IMR-90 (cell line): Measurements from ENCODE around the gene CDHR2. TPM values are rescaled to one million over a fixed set of nuclear protein-coding genes. Genes with fewer than 3 reads are reported as not detected.

Source experiments
- ATAC-seq: fragments of 200-7000 bp; cut with Tn5 transposase; 2 replicates; pipeline ENCODE4 v1.9.1; 2020; ENCODE audit warnings: low read depth, mild to moderate bottlenecking, moderate library complexity
- BruUV-seq: library from RNA; stranded (reverse); fragments of 400-500 nt; replicated peaks from 2 replicates; lab custom pipeline; 2021; lab: Mats Ljungman, UMichigan
- CTCF ChIA-PET: fragments of 300-600 bp; formaldehyde crosslinking; extraction: SDS; loops from one replicate; lab custom pipeline; 2021; ENCODE audit warnings: antibody characterized with exemption; lab: Yijun Ruan, JAX
- POLR2A ChIA-PET: fragments of 300-600 bp; sonication (Branson Sonifier 250); formaldehyde crosslinking; loops from one replicate; lab custom pipeline; 2022; ENCODE audit warnings: antibody characterized with exemption; ENCODE audit not compliant: unreplicated experiment; lab: Charles Lee
- DNase-seq: peaks from one replicate; pipeline ENCODE4 v3.0.0; 2013
- H2AFZ ChIP-seq: replicated peaks from 2 replicates; pipeline ENCODE3; 2013; ENCODE audit warnings: low read length, mild to moderate bottlenecking; ENCODE audit not compliant: poor library complexity
- H2AK5ac ChIP-seq: 2 replicates; pipeline ENCODE4 v1.6.1; 2013; ENCODE audit warnings: low read depth, low read length, inconsistent platforms
- H2AK9ac ChIP-seq: replicated peaks from 2 replicates; pipeline ENCODE3; 2013; ENCODE audit warnings: mild to moderate bottlenecking, low read depth, low read length, moderate library complexity; ENCODE audit not compliant: poor library complexity
- H2BK120ac ChIP-seq: 2 replicates; pipeline ENCODE4 v1.6.1; 2013; ENCODE audit warnings: low read depth, low read length, inconsistent platforms
- H2BK15ac ChIP-seq: 3 replicates; pipeline ENCODE4 v1.6.1; 2013; ENCODE audit warnings: low read depth, low read length, inconsistent platforms
- H2BK20ac ChIP-seq: 2 replicates; pipeline ENCODE4 v1.6.1; 2013; ENCODE audit warnings: low read depth, mild to moderate bottlenecking, inconsistent platforms, low read length, moderate library complexity
- H2BK5ac ChIP-seq: 2 replicates; pipeline ENCODE4 v1.6.1; 2013; ENCODE audit warnings: mild to moderate bottlenecking, low read depth, low read length, inconsistent platforms; ENCODE audit not compliant: poor library complexity, severe bottlenecking
- H3K14ac ChIP-seq: replicated peaks from 2 replicates; pipeline ENCODE4 v1.6.1; 2013; ENCODE audit warnings: low read depth, low read length, inconsistent platforms
- H3K18ac ChIP-seq: 2 replicates; pipeline ENCODE4 v1.6.1; 2013; ENCODE audit warnings: low read depth, low read length, control low read depth
- H3K23ac ChIP-seq: 2 replicates; pipeline ENCODE4 v1.6.1; 2013; ENCODE audit warnings: low read depth, low read length, inconsistent platforms
- H3K27ac ChIP-seq: 2 replicates; pipeline ENCODE4 v1.5.1; 2013; ENCODE audit warnings: mild to moderate bottlenecking, control low read depth, low read length; ENCODE audit not compliant: insufficient read depth
- H3K27me3 ChIP-seq: 2 replicates; pipeline ENCODE4 v1.6.1; 2013; ENCODE audit warnings: low read length; ENCODE audit not compliant: control insufficient read depth, insufficient read depth
- H3K36me3 ChIP-seq: 2 replicates; pipeline ENCODE4 v1.6.1; 2013; ENCODE audit warnings: low read length, mixed read lengths; ENCODE audit not compliant: control insufficient read depth, insufficient read depth
- H3K4ac ChIP-seq: 2 replicates; pipeline ENCODE4 v1.6.1; 2013; ENCODE audit warnings: low read depth, low read length, inconsistent platforms
- H3K4me1 ChIP-seq: 2 replicates; pipeline ENCODE4 v1.6.1; 2013; ENCODE audit warnings: low read length, mixed read lengths; ENCODE audit not compliant: control insufficient read depth, insufficient read depth
- H3K4me2 ChIP-seq: 2 replicates; pipeline ENCODE4 v1.6.1; 2013; ENCODE audit warnings: low read depth, mild to moderate bottlenecking, control low read depth, low read length, moderate library complexity
- H3K4me3 ChIP-seq: 2 replicates; pipeline ENCODE4 v1.5.1; 2013; ENCODE audit warnings: low read depth, mild to moderate bottlenecking, control low read depth, low read length, moderate library complexity; ENCODE audit not compliant: insufficient read depth
- H3K56ac ChIP-seq: 2 replicates; pipeline ENCODE4 v1.6.1; 2013; ENCODE audit warnings: low read length, inconsistent platforms; ENCODE audit not compliant: insufficient read depth; ENCODE audit errors: extremely low read depth
- H3K79me1 ChIP-seq, 2 experiments: 2 replicates each; pipeline ENCODE4 v1.6.1; 2013; ENCODE audit warnings: low read length in 2 of 2, inconsistent platforms in 1 of 2, low read depth in 1 of 2
- H3K9ac ChIP-seq: 2 replicates; pipeline ENCODE4 v1.6.1; 2013; ENCODE audit warnings: low read depth, low read length, control low read depth
- H3K9me1 ChIP-seq: 2 replicates; pipeline ENCODE4 v1.6.1; 2013; ENCODE audit warnings: low read length, inconsistent platforms; ENCODE audit not compliant: insufficient read depth
- H3K9me3 ChIP-seq: 2 replicates; pipeline ENCODE4 v1.6.1; 2013; ENCODE audit warnings: low read length; ENCODE audit not compliant: control insufficient read depth, insufficient read depth
- H4K20me1 ChIP-seq: 2 replicates; pipeline ENCODE4 v1.6.1; 2013; ENCODE audit warnings: low read length, inconsistent platforms; ENCODE audit not compliant: insufficient read depth
- H4K5ac ChIP-seq: 2 replicates; pipeline ENCODE4 v1.6.1; 2013; ENCODE audit warnings: mild to moderate bottlenecking, low read depth, low read length, control low read depth
- H4K8ac ChIP-seq, 2 experiments: 2 replicates each; pipeline ENCODE4 v1.6.1; 2013; ENCODE audit warnings: low read depth in 2 of 2, low read length in 2 of 2, control low read depth in 1 of 2, inconsistent platforms in 1 of 2
- H4K91ac ChIP-seq: 2 replicates; pipeline ENCODE4 v1.6.1; 2013; ENCODE audit warnings: low read depth, low read length, inconsistent platforms; ENCODE audit not compliant: insufficient read depth
- BHLHE40 ChIP-seq: fragments of 150-350 bp; IDR thresholded peaks from 2 replicates; pipeline ENCODE4 v1.6.1; 2016; ENCODE audit warnings: mild to moderate bottlenecking, low read depth, low read length
- CEBPB ChIP-seq: IDR thresholded peaks from 2 replicates; pipeline ENCODE4 v1.6.1; 2012; ENCODE audit warnings: low read depth, low read length, improper control_type of control experiment
- CHD1 ChIP-seq: IDR thresholded peaks from 2 replicates; pipeline ENCODE4 v1.6.1; 2012; ENCODE audit warnings: low read depth, low read length, improper control_type of control experiment
- FOS ChIP-seq: fragments of 150-350 bp; IDR thresholded peaks from 2 replicates; pipeline ENCODE4 v1.6.1; 2016; ENCODE audit warnings: low read depth, low read length
- MAFK ChIP-seq: IDR thresholded peaks from 2 replicates; pipeline ENCODE4 v1.6.1; 2012; ENCODE audit warnings: low read depth, low read length, improper control_type of control experiment
- MAZ ChIP-seq: IDR thresholded peaks from 2 replicates; pipeline ENCODE4 v1.6.1; 2012; ENCODE audit warnings: low read depth, mild to moderate bottlenecking, low read length, improper control_type of control experiment, moderate library complexity, borderline replicate concordance
- NFE2L2 ChIP-seq: fragments of 150-350 bp; IDR thresholded peaks from 2 replicates; pipeline ENCODE4 v1.6.1; 2016; ENCODE audit warnings: low read depth, mild to moderate bottlenecking, low read length
- POLR2A ChIP-seq: IDR thresholded peaks from 2 replicates; pipeline ENCODE4 v1.6.1; 2012; ENCODE audit warnings: mild to moderate bottlenecking, low read depth, low read length
- RAD21 ChIP-seq: IDR thresholded peaks from 2 replicates; pipeline ENCODE4 v1.6.1; 2012; ENCODE audit warnings: low read length, improper control_type of control experiment
- RCOR1 ChIP-seq: IDR thresholded peaks from 2 replicates; pipeline ENCODE4 v1.6.1; 2012; ENCODE audit warnings: mild to moderate bottlenecking, low read length, improper control_type of control experiment; ENCODE audit not compliant: insufficient replicate concordance
- WGBS, 2 experiments: methylation state at CpG; one replicate each; pipeline versions ENCODE4 v1.1.5 to v1.1.7; 2013; ENCODE audit warnings: missing lambda C conversion rate in 2 of 2; ENCODE audit not compliant: insufficient read length in 1 of 2; ENCODE audit errors: extremely low coverage in 2 of 2; 5-methylcytosine and 5-hydroxymethylcytosine counted together
- dilution Hi-C: fragments of 300-500 bp; cut with HindIII; formaldehyde crosslinking; loops from one replicate; pipeline ENCODE4 v1.14.3; 2018; ENCODE audit warnings: low sequenced_read_pairs; ENCODE audit not compliant: unreplicated experiment
- in situ Hi-C: fragments of 300-500 bp; cut with MboI; formaldehyde crosslinking; loops from 3 replicates; pipeline ENCODE4 v1.14.3; 2019; ENCODE audit warnings: low sequenced_read_pairs, inconsistent platforms, mixed read lengths
- intact Hi-C: fragments of 100-400 bp; cut with micrococcal nuclease; formaldehyde crosslinking; loops from 2 replicates; pipeline ENCODE4 v1.10.0; 2022
- polyA plus RNA-seq, 3 experiments: library from polyadenylated mRNA; depleted of rRNA; stranded (reverse); fragments of >200 nt; gene quantifications; 2 replicates each; pipeline ENCODE4 v1.2.3, GENCODE V29; 2012; ENCODE audit warnings: low replicate concordance in 1 of 3
- total RNA-seq: library from RNA; depleted of rRNA; stranded (reverse); fragments of >200 nt; gene quantifications from 2 replicates; pipeline ENCODE4 v1.2.3, GENCODE V29; 2012
- TF ChIP-seq, protein P1 (sequence below): fragments of 150-350 bp; IDR thresholded peaks from 2 replicates; pipeline ENCODE4 v1.6.1; 2017; ENCODE audit warnings: mild to moderate bottlenecking, antibody characterized with exemption, low read length, low read depth
- TF ChIP-seq, protein P2 (sequence below): conservative IDR thresholded peaks from 2 replicates; pipeline ENCODE4 v1.5.1; 2012; ENCODE audit warnings: mild to moderate bottlenecking, low read depth, low read length, improper control_type of control experiment
- TF ChIP-seq, protein P3 (sequence below): fragments of 150-350 bp; IDR thresholded peaks from 2 replicates; pipeline ENCODE4 v1.6.1; 2016; ENCODE audit warnings: low read depth, mild to moderate bottlenecking, low read length, moderate library complexity, borderline replicate concordance

Gene CDHR2
- total and polyA plus RNA-seq, 2 of the 4 experiments (the other 2 are of a cell fraction): not detected

DNA sequence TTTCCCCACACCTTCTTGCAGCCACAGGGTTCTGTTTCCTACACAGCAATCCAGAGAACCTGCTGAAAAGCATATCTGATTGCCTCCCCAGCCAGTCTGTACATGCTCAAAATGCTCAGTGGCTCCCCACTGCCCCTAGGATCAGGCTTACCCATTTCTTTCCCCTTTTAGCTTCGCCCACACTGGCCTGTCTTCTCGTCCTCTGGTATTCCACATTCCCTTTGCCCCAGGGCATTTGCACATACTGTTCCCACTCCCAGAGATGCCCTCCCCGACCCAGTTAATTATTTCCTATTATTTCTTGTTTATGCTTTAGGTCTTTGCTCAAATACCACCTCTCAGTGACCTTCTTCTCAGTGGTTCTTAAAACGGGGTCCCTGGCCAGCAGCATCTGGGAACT is 91.5 kb downstream of the CDHR2 start:
- Histone ChIP-seq H3K18ac (no peak overlapping the region), H3K27me3 (peaks cover 41% of the 10 kb centered on the region), H2AK9ac (no peak overlapping the region), H4K91ac (no peak overlapping the region), H2AFZ (no peak overlapping the region), H3K4me1 (no peaks in the 10 kb centered on the region; the same call in 1 of the 2 replicates), H2BK5ac (no peak overlapping the region), H3K36me3 (no peaks in the 10 kb centered on the region), H2AK5ac (no peak overlapping the region), H3K9me3 (peaks cover under 1% of the 10 kb centered on the region), H3K4ac (no peak overlapping the region), H3K4me3 (no peak overlapping the region), H3K9me1 (no peaks in the 10 kb centered on the region), H3K27ac (no peak overlapping the region), H2BK15ac (no peak overlapping the region), H4K8ac (no peak overlapping the region), H3K14ac (no peak overlapping the region), H3K4me2 (no peak overlapping the region), H3K56ac (no peak overlapping the region), H3K23ac (no peak overlapping the region), H2BK120ac (no peak overlapping the region), H3K9ac (no peak overlapping the region), H2BK20ac (no peak overlapping the region), H4K20me1 (no peaks in the 10 kb centered on the region), H3K79me1 (no peaks in the 10 kb centered on the region), H4K5ac (no peak overlapping the region)
- in situ Hi-C loops (no loop called here), intact Hi-C loops (loop anchor here (10.0 kb wide), 1 partner anchor 226 kb away; the partner anchor contains the start of gene CLTB), dilution Hi-C loops (no loop called here)
- ATAC-seq: no peak
- CTCF ChIA-PET: interaction anchor here (1.2 kb wide), 1 partner anchor 67 kb away, joined by 3 read pairs; no protein-coding TSS in a partner anchor
- no peak for DNase-seq
- 46% methylated on average over 3 of the region's 4 CpGs; no CpG with 5 or more reads in 1 of the 2 experiments for WGBS, 2 experiments
- POLR2A ChIA-PET: no interaction called here
- no TSS peak for BruUV-seq
- TF ChIP-seq, protein P1, sequence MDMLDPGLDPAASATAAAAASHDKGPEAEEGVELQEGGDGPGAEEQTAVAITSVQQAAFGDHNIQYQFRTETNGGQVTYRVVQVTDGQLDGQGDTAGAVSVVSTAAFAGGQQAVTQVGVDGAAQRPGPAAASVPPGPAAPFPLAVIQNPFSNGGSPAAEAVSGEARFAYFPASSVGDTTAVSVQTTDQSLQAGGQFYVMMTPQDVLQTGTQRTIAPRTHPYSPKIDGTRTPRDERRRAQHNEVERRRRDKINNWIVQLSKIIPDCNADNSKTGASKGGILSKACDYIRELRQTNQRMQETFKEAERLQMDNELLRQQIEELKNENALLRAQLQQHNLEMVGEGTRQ: no peak
- TF ChIP-seq FOS: no peak
- TF ChIP-seq CHD1: no peak
- TF ChIP-seq MAZ: no peak
- no peak for TF ChIP-seq NFE2L2
- no peak for TF ChIP-seq RAD21
- TF ChIP-seq CEBPB: no peak
- TF ChIP-seq, protein P2, sequence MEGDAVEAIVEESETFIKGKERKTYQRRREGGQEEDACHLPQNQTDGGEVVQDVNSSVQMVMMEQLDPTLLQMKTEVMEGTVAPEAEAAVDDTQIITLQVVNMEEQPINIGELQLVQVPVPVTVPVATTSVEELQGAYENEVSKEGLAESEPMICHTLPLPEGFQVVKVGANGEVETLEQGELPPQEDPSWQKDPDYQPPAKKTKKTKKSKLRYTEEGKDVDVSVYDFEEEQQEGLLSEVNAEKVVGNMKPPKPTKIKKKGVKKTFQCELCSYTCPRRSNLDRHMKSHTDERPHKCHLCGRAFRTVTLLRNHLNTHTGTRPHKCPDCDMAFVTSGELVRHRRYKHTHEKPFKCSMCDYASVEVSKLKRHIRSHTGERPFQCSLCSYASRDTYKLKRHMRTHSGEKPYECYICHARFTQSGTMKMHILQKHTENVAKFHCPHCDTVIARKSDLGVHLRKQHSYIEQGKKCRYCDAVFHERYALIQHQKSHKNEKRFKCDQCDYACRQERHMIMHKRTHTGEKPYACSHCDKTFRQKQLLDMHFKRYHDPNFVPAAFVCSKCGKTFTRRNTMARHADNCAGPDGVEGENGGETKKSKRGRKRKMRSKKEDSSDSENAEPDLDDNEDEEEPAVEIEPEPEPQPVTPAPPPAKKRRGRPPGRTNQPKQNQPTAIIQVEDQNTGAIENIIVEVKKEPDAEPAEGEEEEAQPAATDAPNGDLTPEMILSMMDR: no peak
- TF ChIP-seq POLR2A: no peak
- TF ChIP-seq BHLHE40: no peak
- TF ChIP-seq, protein P3, sequence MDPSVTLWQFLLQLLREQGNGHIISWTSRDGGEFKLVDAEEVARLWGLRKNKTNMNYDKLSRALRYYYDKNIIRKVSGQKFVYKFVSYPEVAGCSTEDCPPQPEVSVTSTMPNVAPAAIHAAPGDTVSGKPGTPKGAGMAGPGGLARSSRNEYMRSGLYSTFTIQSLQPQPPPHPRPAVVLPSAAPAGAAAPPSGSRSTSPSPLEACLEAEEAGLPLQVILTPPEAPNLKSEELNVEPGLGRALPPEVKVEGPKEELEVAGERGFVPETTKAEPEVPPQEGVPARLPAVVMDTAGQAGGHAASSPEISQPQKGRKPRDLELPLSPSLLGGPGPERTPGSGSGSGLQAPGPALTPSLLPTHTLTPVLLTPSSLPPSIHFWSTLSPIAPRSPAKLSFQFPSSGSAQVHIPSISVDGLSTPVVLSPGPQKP: no peak
- TF ChIP-seq MAFK: no peak
- TF ChIP-seq RCOR1: no peak
